Cardiac fibroblast (primary cell): ENCODE results near the gene KCNE4.

Experiments
- DNase-seq, 2 donors: peaks; one replicate each; pipeline versions ENCODE4 v3.0.0 to v3.0.0-alpha.2; 2010; ENCODE audit warnings: low read depth in 2 of 2
- H3K4me3 ChIP-seq, 2 donors: replicated peaks in 1 of 2; 1 replicate in 1 of 2; 2 replicates in 1 of 2; pipeline ENCODE4 v1.5.1; 2011; ENCODE audit warnings: low read depth in 2 of 2, low read length in 2 of 2, mild to moderate bottlenecking in 2 of 2, moderate library complexity in 1 of 2
- CTCF ChIP-seq: IDR thresholded peaks from one replicate; pipeline ENCODE4 v1.5.1; 2011; ENCODE audit warnings: low read depth, mild to moderate bottlenecking, low read length, inconsistent platforms

Gene KCNE4

GRCh38 chr2:223050900-223051504 is 988 bp upstream of the KCNE4 start:
- peak; percentile 44 to 52 for DNase-seq
- H3K4me3 ChIP-seq: peak overlapping the region in 1 of 2 donors; percentile 65
- no peak for TF ChIP-seq CTCF

GRCh38 chr2:223052548-223053483 is 826 bp downstream of the KCNE4 start:
- peak in 1 of 2 donors; percentile 33 for DNase-seq
- no peak for TF ChIP-seq CTCF
- H3K4me3 ChIP-seq: peak overlapping the region; percentile 47 to 65

GRCh38 chr2:223053484-223054192 is 1.6 kb downstream of the KCNE4 start:
- no peak for TF ChIP-seq CTCF
- peak in 1 of 2 donors; percentile 33 for DNase-seq
- peak overlapping the region; percentile 47 to 65 for H3K4me3 ChIP-seq

GRCh38 chr2:223054193-223054781 is 2.3 kb downstream of the KCNE4 start:
- TF ChIP-seq CTCF: no peak
- H3K4me3 ChIP-seq: peak overlapping the region; percentile 14 to 65

GRCh38 chr2:223055140-223055539 is 3.1 kb downstream of the KCNE4 start:
- peak; percentile 79 to 92 for DNase-seq
- peak overlapping the region in 1 of 2 donors; percentile 19 for H3K4me3 ChIP-seq
- TF ChIP-seq CTCF: no peak

More at GRCh38 chr2:223054193-223054781, 2.3 kb downstream of the KCNE4 start:
- peak; percentile 74 to 83 for DNase-seq

GRCh38 chr2:223055836-223056235 is 3.8 kb downstream of the KCNE4 start:
- no peak for TF ChIP-seq CTCF
- H3K4me3 ChIP-seq: no peak overlapping the region
- DNase-seq: peak; percentile 31 to 51
